Right lobe of liver (tissue), 6 donors: ENCODE data around the gene RBKS. TPM values are rescaled to one million over a fixed set of nuclear protein-coding genes. Genes with fewer than 3 reads are reported as not detected.

ENCODE experiments used
- ATAC-seq, 4 donors: fragments of 200-7000 bp; cut with Tn5 transposase; one replicate each; pipeline ENCODE4 v1.9.1; 2020; ENCODE audit warnings: mild to moderate bottlenecking in 4 of 4, moderate library complexity in 4 of 4
- DNase-seq, 3 donors: peaks; one replicate each; pipeline ENCODE4 v3.0.0-alpha.2; 2020
- H3K27ac ChIP-seq, 3 donors: fragments of 200-600 bp; one replicate each; pipeline ENCODE4 v1.8.0; 2022
- H3K27me3 ChIP-seq, 2 donors: fragments of 200-600 bp; one replicate each; pipeline ENCODE4 v1.8.0; 2022
- H3K36me3 ChIP-seq, 4 donors: fragments of 200-600 bp; sonication (generic) in 1 of 4; one replicate each; pipeline versions ENCODE4 v1.5.1 to v1.8.0; 2017 to 2022; ENCODE audit warnings: control low read depth in 1 of 4
- H3K4me1 ChIP-seq, 4 donors: fragments of 200-600 bp; sonication (generic) in 1 of 4; one replicate each; pipeline versions ENCODE4 v1.5.1 to v1.8.0; 2017 to 2022; ENCODE audit warnings: control low read depth in 1 of 4
- H3K4me3 ChIP-seq, 3 donors: fragments of 200-600 bp; one replicate each; pipeline ENCODE4 v1.8.0; 2022
- H3K9me3 ChIP-seq, 4 donors: fragments of 200-600 bp; sonication (generic) in 1 of 4; one replicate each; pipeline versions ENCODE4 v1.5.1 to v1.8.0; 2017 to 2022; ENCODE audit warnings: control low read depth in 1 of 4
- CTCF ChIP-seq, 4 donors: fragments of 200-600 bp in 3 of 4; fragments of 450-650 bp in 1 of 4; IDR thresholded peaks; one replicate each; pipeline versions ENCODE4 v1.5.1 to v1.8.0; 2016 to 2022; ENCODE audit warnings: antibody characterized with exemption in 4 of 4, mild to moderate bottlenecking in 2 of 4
- POLR2A ChIP-seq: fragments of 450-650 bp; IDR thresholded peaks from one replicate; pipeline ENCODE4 v1.6.1; 2017; ENCODE audit warnings: antibody characterized with exemption, mild to moderate bottlenecking
- WGBS: methylation state at CpG from one replicate; pipeline ENCODE4 v1.1.6; 2018; ENCODE audit warnings: low coverage, low lambda C conversion rate; ENCODE audit not compliant: insufficient coverage; ENCODE audit errors: missing lambda C conversion rate; 5-methylcytosine and 5-hydroxymethylcytosine counted together
- intact Hi-C, 2 donors: fragments of 100-400 bp; cut with DNase I; formaldehyde crosslinking; loops; one replicate each; pipeline versions ENCODE4 v1.11.2 to v1.14.1; 2022
- long read RNA-seq: library from polyadenylated mRNA; unstranded; transcript quantifications from one replicate; pipeline ENCODE4 v2.0.0, GENCODE V29; 2019
- total RNA-seq, 6 experiments: library from RNA; depleted of rRNA in 2 of 6; stranded (reverse); fragments of >200 nt in 2 of 6; fragmentation: NEBNext Ultra II Directional in 3 of 6; extraction: Animal tissue kit (Norgen Biotek cat#: 25700) in 3 of 6; gene quantifications; one replicate each; pipeline versions ENCODE4 v1.1.0 to v1.2.4, GENCODE V29; 2016 to 2023
- donor health status: DM: no; HTN: yes; CAD: no.
- donor health status: DM: no; HTN: no; CAD: no.
- donor health status: DM: no; HTN: no; CAD: no.
- donor health status: DM: no; HTN: yes; CAD: no.
- donor health status: DM: no; HTN: yes; CAD: no.

Gene RBKS
- total RNA-seq: 10 to 100 TPM; 13.5 to 18.6 (median 16.0) TPM
- long read RNA-seq, partial matches to known transcripts: 0 of 6 reads
- long read RNA-seq, other reads (novel, unspliced or antisense): 2 of 6 reads

- no peak for TF ChIP-seq CTCF (IDR thresholded peaks at IDR 0.05)
- peak; percentile 89 for TF ChIP-seq POLR2A
- DNase-seq (peak; percentile 95 to 96 (median 95)), ATAC-seq (peak; percentile 84 to 96 (median 95))
- H3K27me3 ChIP-seq: no peaks in the 10 kb centered on the region
- H3K4me3 ChIP-seq: peak within 1 kb of the TSS; percentile 71 to 84 (median 83)
- peaks cover 0 to 13% (median 4%) of the 10 kb centered on the region in 4 donors for H3K4me1 ChIP-seq
- peak within 1 kb of the TSS; percentile 96 to 98 (median 97) for H3K27ac ChIP-seq
- WGBS: 0% methylated on average over 20 of the region's 79 CpGs
- peaks cover 0 to 1% (median 0%) of the 10 kb centered on the region in 4 donors for H3K36me3 ChIP-seq
- no peaks in the 10 kb centered on the region for H3K9me3 ChIP-seq
- intact Hi-C loops: no loop called here
Observed at GRCh38 chr2:27890146-27890923, at the start of gene RBKS, which contains the start of gene BABAM2. Gene RBKS, minus strand, starts transcription at chr2:27890387. Its CDS starts 42 bp downstream, at chr2:27890345. Gene BABAM2, plus strand, starts transcription at chr2:27890729. Its CDS starts 3,828 bp downstream, at chr2:27894557.

- intact Hi-C loops: no loop called here
- Histone ChIP-seq H3K36me3 (no peaks in the 10 kb centered on the region), H3K9me3 (no peaks in the 10 kb centered on the region), H3K27ac (no peak overlapping the region), H3K4me3 (no peak overlapping the region), H3K4me1 (no peaks in the 10 kb centered on the region), H3K27me3 (no peaks in the 10 kb centered on the region)
- TF ChIP-seq POLR2A (no peak), CTCF (IDR thresholded peaks at IDR 0.05) (no peak)
- 88% methylated on average over 3 of the region's 3 CpGs for WGBS
- DNase-seq (no peak), ATAC-seq (no peak)
Observed at GRCh38 chr2:27935026-27935425, 44.8 kb upstream of the RBKS start.

GRCh38 chr2:27932396-27932795 lies 42.2 kb upstream of the RBKS start:
- H3K4me1 ChIP-seq: no peaks in the 10 kb centered on the region
- no peak overlapping the region for H3K4me3 ChIP-seq
- H3K9me3 ChIP-seq: no peaks in the 10 kb centered on the region
- 82% methylated on average over 2 of the region's 2 CpGs for WGBS
- H3K27me3 ChIP-seq: no peaks in the 10 kb centered on the region
- intact Hi-C loops: no loop called here
- no peak overlapping the region for H3K27ac ChIP-seq
- DNase-seq (no peak), ATAC-seq (peak in 1 of 4 donors; percentile 68)
- no peak for TF ChIP-seq POLR2A
- TF ChIP-seq CTCF (IDR thresholded peaks at IDR 0.05): no peak
- H3K36me3 ChIP-seq: no peaks in the 10 kb centered on the region

GRCh38 chr2:27931361-27931950 lies 41.3 kb upstream of the RBKS start:
- intact Hi-C loops: no loop called here
- DNase-seq (no peak), ATAC-seq (no peak)
- no peaks in the 10 kb centered on the region for H3K4me1 ChIP-seq
- H3K36me3 ChIP-seq: no peaks in the 10 kb centered on the region
- no peak overlapping the region for H3K4me3 ChIP-seq
- TF ChIP-seq POLR2A (no peak), CTCF (IDR thresholded peaks at IDR 0.05) (no peak)
- H3K9me3 ChIP-seq: no peaks in the 10 kb centered on the region
- H3K27ac ChIP-seq: no peak overlapping the region
- 77% methylated on average over 4 of the region's 4 CpGs for WGBS
- H3K27me3 ChIP-seq: no peaks in the 10 kb centered on the region
